Measurements from ENCODE around the gene LAMTOR2. TPM values are rescaled to one million over a fixed set of nuclear protein-coding genes. Genes with fewer than 3 reads are reported as not detected.

Gene LAMTOR2
- total RNA-seq, 4 donors from 2014 or later: 51.7 to 80.1 (median 66.9) TPM

Other genes starting within 250 kb of the LAMTOR2 start
- 10 to 100 TPM; 30.9 to 42.8 (median 36.3) TPM for gene GON4L, start 197.6 kb upstream of the LAMTOR2 start, total RNA-seq
- gene SYT11, start 195.2 kb upstream of the LAMTOR2 start, total RNA-seq: 10 to 100 TPM in 1 of 4 donors, 1 to 10 TPM in 3; 4.3 to 13.8 (median 5.2) TPM
- 10 to 100 TPM; 24.3 to 40.1 (median 28.4) TPM for gene RIT1, start 143.4 kb upstream of the LAMTOR2 start, total RNA-seq
- 10 to 100 TPM; 30.9 to 62.0 (median 39.5) TPM for gene KHDC4, start 120.4 kb upstream of the LAMTOR2 start, total RNA-seq
- not detected for gene RXFP4, start 113.1 kb upstream of the LAMTOR2 start, total RNA-seq
- gene ARHGEF2, start 76.2 kb upstream of the LAMTOR2 start, total RNA-seq: 100 to 1,000 TPM in 3 of 4 donors, 10 to 100 TPM in 1; 77.9 to 143 (median 131) TPM
- gene SSR2, start 33.8 kb upstream of the LAMTOR2 start, total RNA-seq: 100 to 1,000 TPM; 117 to 238 (median 185) TPM
- gene UBQLN4, start 984 bp upstream of the LAMTOR2 start, total RNA-seq: 10 to 100 TPM; 15.1 to 16.5 (median 16.2) TPM
- not detected for gene RAB25, start 6.4 kb downstream of the LAMTOR2 start, total RNA-seq
- gene MEX3A, start 27.7 kb downstream of the LAMTOR2 start, total RNA-seq: under 1 TPM; 0.17 to 0.57 (median 0.27) TPM
- gene LMNA, start 59.9 kb downstream of the LAMTOR2 start, total RNA-seq: 100 to 1,000 TPM; 210 to 349 (median 281) TPM
- gene SEMA4A, start 98.8 kb downstream of the LAMTOR2 start, total RNA-seq: 1 to 10 TPM; 2.6 to 3.4 (median 3.0) TPM
- gene SLC25A44, start 139.3 kb downstream of the LAMTOR2 start, total RNA-seq: 10 to 100 TPM in 3 of 4 donors, 1 to 10 TPM in 1; 7.9 to 22.3 (median 13.1) TPM
- 10 to 100 TPM; 36.3 to 51.2 (median 41.0) TPM for gene PMF1, start 158.2 kb downstream of the LAMTOR2 start, total RNA-seq
- gene BGLAP, start 187.4 kb downstream of the LAMTOR2 start, total RNA-seq: under 1 TPM in 2 of 4 donors, not detected in 2; 0.68 to 0.94 TPM
- gene PAQR6, start 193.3 kb downstream of the LAMTOR2 start, total RNA-seq: 1 to 10 TPM in 2 of 4 donors, under 1 TPM in 1, not detected in 1; 0.66 to 1.5 (median 1.0) TPM
- 10 to 100 TPM; 26.6 to 48.6 (median 37.3) TPM for gene SMG5, start 228.0 kb downstream of the LAMTOR2 start, total RNA-seq
- gene TMEM79, start 229.5 kb downstream of the LAMTOR2 start, total RNA-seq: 1 to 10 TPM in 3 of 4 donors, not detected in 1; 1.0 to 2.3 (median 2.2) TPM
- 10 to 100 TPM; 34.9 to 84.3 (median 48.3) TPM for gene GLMP, start 240.9 kb downstream of the LAMTOR2 start, total RNA-seq
- not detected for gene VHLL, start 244.5 kb downstream of the LAMTOR2 start, total RNA-seq